HepG2 (cell line): Measurements from ENCODE around the gene SPI1. TPM values are rescaled to one million over a fixed set of nuclear protein-coding genes. Genes with fewer than 3 reads are reported as not detected.

Source experiments
- ATAC-seq: fragments of 200-7000 bp; cut with Tn5 transposase; 3 replicates; pipeline ENCODE4 v1.9.1; 2020; ENCODE audit warnings: mild to moderate bottlenecking, moderate library complexity
- BruUV-seq: library from RNA; stranded (reverse); fragments of 400-500 nt; replicated peaks from 2 replicates; lab custom pipeline; 2021; lab: Mats Ljungman, UMichigan
- CTCF ChIA-PET: fragments of 300-600 bp; formaldehyde crosslinking; extraction: SDS; loops from one replicate; lab custom pipeline; 2021; ENCODE audit warnings: low total read pairs, inconsistent platforms, low intra/inter-chr PET ratio; lab: Yijun Ruan, JAX
- POLR2A ChIA-PET: fragments of 350-600 bp; sonication (Branson Sonifier 250); formaldehyde crosslinking; loops from one replicate; lab custom pipeline; 2020; ENCODE audit warnings: antibody characterized with exemption, inconsistent platforms; lab: Yijun Ruan, JAX
- DNase-seq: peaks from one replicate; pipeline ENCODE4 v3.0.0-alpha.2; 2015; ENCODE audit warnings: low spot score
- FAIRE-seq: peaks from 3 replicates; lab custom pipeline; 2011; peaks lifted over from hg19 to GRCh38; lab: Jason Lieb, UNC
- H2AFZ ChIP-seq: one replicate; pipeline ENCODE4 v1.6.1; 2011; ENCODE audit warnings: low read length, inconsistent platforms
- H3K27ac ChIP-seq: fragments of 300-600 bp; 3 replicates; pipeline ENCODE4 v1.8.0; 2011; ENCODE audit warnings: mixed run types, mild to moderate bottlenecking, mixed read lengths, low read length, inconsistent platforms; ENCODE audit not compliant: insufficient read depth; ENCODE audit errors: extremely low read length
- H3K27me3 ChIP-seq, 2 experiments: fragments of 200-600 bp in 1 of 2; 2 replicates in 1 of 2; 3 replicates in 1 of 2; pipeline versions ENCODE4 v1.6.0 to v1.8.0; 2011; ENCODE audit warnings: low read length in 2 of 2, mild to moderate bottlenecking in 2 of 2, moderate library complexity in 2 of 2, inconsistent platforms in 1 of 2; ENCODE audit not compliant: insufficient read depth in 2 of 2, control insufficient read depth in 1 of 2
- H3K36me3 ChIP-seq, 2 experiments: fragments of 200-600 bp in 1 of 2; replicated peaks in 1 of 2; 2 replicates in 1 of 2; 3 replicates in 1 of 2; pipeline versions ENCODE4 v1.5.1 to v1.8.0; 2011; ENCODE audit warnings: low read length in 2 of 2, inconsistent platforms in 1 of 2; ENCODE audit not compliant: insufficient read depth in 2 of 2, control insufficient read depth in 1 of 2
- H3K4me1 ChIP-seq: 2 replicates; pipeline ENCODE4 v1.5.1; 2012; ENCODE audit warnings: low read length, inconsistent platforms; ENCODE audit not compliant: insufficient read depth
- H3K4me2 ChIP-seq: 2 replicates; pipeline ENCODE4 v1.6.0; 2011; ENCODE audit warnings: low read depth, low read length, inconsistent platforms
- H3K4me3 ChIP-seq, 3 experiments: fragments of 200-600 bp in 1 of 3; sonication (generic), shearing (Covaris generic) in 1 of 3; replicated peaks in 1 of 3; 2 replicates each; pipeline ENCODE4 v1.5.1; 2011 to 2016; ENCODE audit warnings: low read length in 3 of 3, inconsistent platforms in 2 of 3, low read depth in 2 of 3, mild to moderate bottlenecking in 2 of 3, control low read depth in 1 of 3, mixed read lengths in 1 of 3; ENCODE audit not compliant: insufficient read depth in 1 of 3
- H3K79me2 ChIP-seq: one replicate; pipeline ENCODE4 v1.6.1; 2011; ENCODE audit warnings: low read length, inconsistent platforms; ENCODE audit not compliant: insufficient read depth
- H3K9ac ChIP-seq: 2 replicates; pipeline ENCODE4 v1.6.0; 2011; ENCODE audit warnings: mild to moderate bottlenecking, low read depth, low read length, inconsistent platforms; ENCODE audit not compliant: insufficient read depth
- H3K9me3 ChIP-seq: 2 replicates; pipeline ENCODE4 v1.5.1; 2012; ENCODE audit warnings: mild to moderate bottlenecking, low read length
- H4K20me1 ChIP-seq: 2 replicates; pipeline ENCODE4 v1.6.0; 2011; ENCODE audit warnings: inconsistent platforms, mild to moderate bottlenecking, low read length, moderate library complexity; ENCODE audit not compliant: insufficient read depth
- POLR2G ChIP-seq: fragments of 200-400 bp; formaldehyde crosslinking; IDR thresholded peaks from 2 replicates; pipeline ENCODE4 v1.6.1; 2018; ENCODE audit warnings: mild to moderate bottlenecking, low read depth, low read length, moderate library complexity
- ZNF281 ChIP-seq: sonication (generic); formaldehyde crosslinking; IDR thresholded peaks from 2 replicates; pipeline ENCODE4 v1.4.0; 2020; ENCODE audit warnings: missing genetic modification reagents, borderline replicate concordance
- ZNF615 ChIP-seq: sonication (generic); formaldehyde crosslinking; IDR thresholded peaks from 2 replicates; pipeline ENCODE4 v1.5.0; 2020; ENCODE audit warnings: mild to moderate bottlenecking, missing genetic modification reagents, borderline replicate concordance
- WGBS: methylation state at CpG from one replicate; pipeline ENCODE4 v1.1.6; 2017; ENCODE audit warnings: low lambda C conversion rate; 5-methylcytosine and 5-hydroxymethylcytosine counted together
- in situ Hi-C: cut with HindIII; loops from 2 replicates; pipeline ENCODE4 v1.10.0; 2017; ENCODE audit warnings: low pct_unique_long_range_greater_than_20kb; ENCODE audit not compliant: extremely low pct_ligation_motif_present
- intact Hi-C: fragments of 100-400 bp; cut with micrococcal nuclease; formaldehyde crosslinking; loops from one replicate; pipeline ENCODE4 v1.10.0; 2022; ENCODE audit not compliant: unreplicated experiment
- polyA plus RNA-seq, 8 experiments: library from polyadenylated mRNA; depleted of rRNA in 3 of 8; stranded (reverse) in 7 of 8; unstranded in 1 of 8; fragments of >200 nt; fragmentation: Illumina TruSeq in 4 of 8; extraction: Trizol in 4 of 8; gene quantifications; 2 replicates each; pipeline versions ENCODE4 v1.2.1 to v1.2.3, GENCODE V29; 2011 to 2016; ENCODE audit warnings: low read depth in 4 of 8, missing spikeins in 1 of 8, mixed read lengths in 1 of 8; ENCODE audit not compliant: insufficient read depth in 1 of 8
- total RNA-seq, 5 experiments: library from RNA; depleted of rRNA; stranded (reverse); fragments of >200 nt; fragmentation: Illumina TruSeq; extraction: Trizol; gene quantifications; 2 replicates each; pipeline ENCODE4 v1.2.3, GENCODE V29; 2016; ENCODE audit warnings: low read depth in 1 of 5

SPI1 gene
- total and polyA plus RNA-seq, 2 of the 13 experiments (the other 11 are each of a cell fraction or from before 2014, with no cell fraction given) = not detected

- no peak overlapping the region for H3K4me3 ChIP-seq
- H3K27ac ChIP-seq = no peak overlapping the region
- peaks cover 10 to 29% of the 10 kb centered on the region in 2 experiments for H3K36me3 ChIP-seq
- ATAC-seq (peak; percentile 5; the same call in 2 of the 3 replicates), FAIRE-seq (no peak), DNase-seq (no peak)
- TF ChIP-seq POLR2G (no peak), ZNF281 (CRISPR knock-in tag) (no peak), ZNF615 (CRISPR knock-in tag) (no peak)
- CTCF ChIA-PET = no interaction called here
- H4K20me1 ChIP-seq = no peaks in the 10 kb centered on the region
- POLR2A ChIA-PET = no interaction called here
- in situ Hi-C loops = no loop called here
- no peaks in the 10 kb centered on the region for H3K9me3 ChIP-seq
- intact Hi-C loops = no loop called here
- BruUV-seq = no TSS peak
- 86% methylated on average over 15 of the region's 21 CpGs for WGBS
- H3K4me2 ChIP-seq = no peak overlapping the region
- H3K4me1 ChIP-seq = no peaks in the 10 kb centered on the region
- H3K27me3 ChIP-seq = no peaks in the 10 kb centered on the region
- H2AFZ ChIP-seq = no peak overlapping the region
- H3K79me2 ChIP-seq = no peaks in the 10 kb centered on the region
- H3K9ac ChIP-seq = no peak overlapping the region
Measured at GRCh38 chr11:47331454-47332302, 46.7 kb downstream of the SPI1 start.
